Measurements from ENCODE around the gene PCCA.
"Not testable (repeated sequence)": the region's sequence is repeated elsewhere in the genome, so short reads cannot be mapped to it uniquely, and the experiment has no call there.

Gene PCCA

DNA sequence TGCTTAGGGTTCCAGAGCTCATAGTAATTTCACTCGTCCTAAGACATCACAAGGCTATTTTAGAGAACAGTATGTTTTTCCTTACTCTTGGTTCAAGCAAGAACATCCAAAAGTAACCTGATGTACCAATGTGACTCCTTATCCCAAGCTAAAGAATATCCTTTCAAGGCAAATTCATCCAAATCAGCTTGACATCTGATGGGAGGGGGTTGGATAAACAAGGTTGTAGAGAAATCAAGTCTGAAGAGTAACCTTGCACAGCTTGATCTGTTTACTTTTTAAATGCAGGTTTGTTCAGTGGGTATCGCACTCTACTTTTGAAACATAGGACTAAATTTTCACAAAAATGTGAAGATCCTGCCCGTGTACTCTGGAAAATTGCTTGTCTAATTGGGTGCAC is 298.5 kb downstream of the PCCA start:
- in situ Hi-C loops (cut with MboI; ENCODE audit: low pct_unique_long_range_greater_than_20kb, low sequenced_read_pairs, unreplicated experiment) = no loop called here
- TF ChIP-seq, protein P1, sequence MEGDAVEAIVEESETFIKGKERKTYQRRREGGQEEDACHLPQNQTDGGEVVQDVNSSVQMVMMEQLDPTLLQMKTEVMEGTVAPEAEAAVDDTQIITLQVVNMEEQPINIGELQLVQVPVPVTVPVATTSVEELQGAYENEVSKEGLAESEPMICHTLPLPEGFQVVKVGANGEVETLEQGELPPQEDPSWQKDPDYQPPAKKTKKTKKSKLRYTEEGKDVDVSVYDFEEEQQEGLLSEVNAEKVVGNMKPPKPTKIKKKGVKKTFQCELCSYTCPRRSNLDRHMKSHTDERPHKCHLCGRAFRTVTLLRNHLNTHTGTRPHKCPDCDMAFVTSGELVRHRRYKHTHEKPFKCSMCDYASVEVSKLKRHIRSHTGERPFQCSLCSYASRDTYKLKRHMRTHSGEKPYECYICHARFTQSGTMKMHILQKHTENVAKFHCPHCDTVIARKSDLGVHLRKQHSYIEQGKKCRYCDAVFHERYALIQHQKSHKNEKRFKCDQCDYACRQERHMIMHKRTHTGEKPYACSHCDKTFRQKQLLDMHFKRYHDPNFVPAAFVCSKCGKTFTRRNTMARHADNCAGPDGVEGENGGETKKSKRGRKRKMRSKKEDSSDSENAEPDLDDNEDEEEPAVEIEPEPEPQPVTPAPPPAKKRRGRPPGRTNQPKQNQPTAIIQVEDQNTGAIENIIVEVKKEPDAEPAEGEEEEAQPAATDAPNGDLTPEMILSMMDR (IDR thresholded peaks at IDR 0.05; ENCODE audit: extremely low read depth, insufficient read depth, missing control alignments) = no peak
- DNase-seq (ENCODE audit: low spot score) = no peak

DNA sequence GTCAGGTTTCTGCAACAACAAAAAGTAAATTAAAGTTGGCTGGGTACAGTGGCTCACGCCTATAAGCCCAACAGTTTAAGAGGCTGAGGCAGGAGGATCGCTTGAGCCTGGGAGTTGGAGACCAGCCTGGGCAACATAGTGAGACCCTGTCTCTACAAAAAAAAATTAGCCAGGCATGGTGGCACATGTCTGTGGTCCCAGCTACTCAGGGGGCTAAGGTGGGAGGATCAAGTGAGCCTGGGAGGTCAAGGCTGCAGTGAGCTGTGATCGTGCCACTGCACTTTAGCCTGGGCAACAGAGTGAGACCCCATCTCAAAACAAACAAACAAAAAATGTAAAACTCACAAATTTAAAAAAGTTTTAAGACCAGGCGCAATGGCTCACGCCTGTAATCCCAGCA is 299.3 kb downstream of the PCCA start:
- in situ Hi-C loops (cut with MboI; ENCODE audit: low pct_unique_long_range_greater_than_20kb, low sequenced_read_pairs, unreplicated experiment); DNase-seq (ENCODE audit: low spot score): not testable (repeated sequence)

DNA sequence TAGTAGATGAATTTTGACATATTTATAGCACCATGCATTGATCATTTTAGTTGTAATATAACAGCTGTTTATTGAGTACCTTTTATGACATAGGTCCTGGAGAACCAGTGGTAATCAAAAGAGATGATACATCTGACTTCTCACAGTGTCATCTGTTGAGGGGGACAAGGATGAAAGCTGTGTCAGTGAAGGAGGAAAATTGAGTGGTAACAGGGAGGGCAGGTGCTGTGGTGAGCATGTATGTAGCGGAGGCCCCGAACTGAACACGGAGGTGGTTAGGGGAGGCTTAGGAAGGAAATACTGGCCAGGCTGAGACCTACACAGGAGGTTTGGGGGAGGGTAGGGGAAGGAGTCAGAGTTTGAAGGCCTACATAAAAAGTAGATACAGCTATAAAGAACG is 300.0 kb downstream of the PCCA start:
- TF ChIP-seq, protein P1 (IDR thresholded peaks at IDR 0.05; ENCODE audit: extremely low read depth, insufficient read depth, missing control alignments) = no peak
- DNase-seq (ENCODE audit: low spot score) = no peak
- in situ Hi-C loops (cut with MboI; ENCODE audit: low pct_unique_long_range_greater_than_20kb, low sequenced_read_pairs, unreplicated experiment) = no loop called here

DNA sequence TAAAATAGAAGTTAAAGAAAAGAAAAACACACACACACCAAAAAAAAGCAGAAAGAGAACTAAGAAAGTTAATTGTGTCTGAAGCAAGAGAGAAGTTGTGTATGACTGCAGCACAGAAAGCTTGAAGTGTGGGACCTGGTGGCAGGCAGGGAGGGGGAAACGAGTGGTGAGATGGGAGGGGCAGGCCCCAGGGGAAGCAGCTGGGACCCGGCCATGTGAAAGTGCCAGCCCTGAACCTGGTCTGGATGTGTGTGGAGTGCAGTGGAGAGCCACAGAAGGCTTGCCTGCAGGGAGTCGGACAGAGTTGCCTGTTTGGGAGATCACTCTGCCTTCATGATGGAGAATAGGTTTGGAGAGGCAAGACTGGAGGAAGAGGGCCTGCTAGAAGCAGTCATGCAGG is 300.7 kb downstream of the PCCA start:
- no peak for DNase-seq (ENCODE audit: low spot score)
- in situ Hi-C loops (cut with MboI; ENCODE audit: low pct_unique_long_range_greater_than_20kb, low sequenced_read_pairs, unreplicated experiment) = no loop called here
- TF ChIP-seq, protein P1 (IDR thresholded peaks at IDR 0.05; ENCODE audit: extremely low read depth, insufficient read depth, missing control alignments) = no peak

DNA sequence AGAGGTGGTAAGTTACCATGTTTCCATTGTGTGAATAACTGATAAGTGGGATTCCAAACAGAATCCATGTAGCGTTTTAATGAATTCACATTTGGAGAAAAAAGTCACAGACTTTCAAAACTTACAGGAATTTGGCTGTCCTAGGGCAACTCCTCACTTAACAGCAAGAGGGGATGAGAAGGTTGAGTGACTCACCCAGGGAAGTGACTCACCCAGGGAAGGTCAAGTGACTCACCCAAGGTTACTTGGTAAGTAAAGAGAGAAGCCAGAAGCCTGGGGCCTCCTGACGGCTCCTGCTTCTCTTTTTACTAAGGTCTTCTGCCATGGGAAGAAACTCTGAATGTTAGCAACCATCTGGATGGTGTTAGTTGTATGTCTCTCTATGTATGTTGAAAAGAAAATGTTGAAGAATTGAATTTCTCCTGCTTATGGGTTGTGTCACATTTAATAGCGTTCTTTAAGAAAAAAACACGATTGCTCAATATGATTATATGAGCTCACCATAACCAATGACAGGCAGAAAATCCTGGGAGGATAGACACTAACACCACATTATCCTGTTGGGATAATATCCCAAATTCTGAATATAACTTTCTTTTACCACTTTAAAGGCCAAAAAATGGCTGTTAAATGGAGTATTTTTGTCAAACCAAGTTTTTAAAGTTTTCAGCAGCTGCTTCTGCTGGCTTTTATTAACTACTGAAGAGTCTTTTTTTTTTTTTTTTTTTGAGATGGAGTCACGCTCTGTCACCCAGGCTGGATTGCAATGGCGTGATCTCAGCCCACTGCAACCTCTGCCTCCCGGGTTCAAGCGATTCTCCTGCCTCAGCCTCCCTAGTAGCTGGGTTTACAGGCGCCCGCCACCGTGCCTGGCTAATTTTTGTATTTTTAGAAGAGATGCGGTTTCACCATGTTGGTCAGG is 304.1 kb downstream of the PCCA start:
- peak; percentile 26 for DNase-seq (ENCODE audit: low spot score)
- TF ChIP-seq, protein P1 (IDR thresholded peaks at IDR 0.05; ENCODE audit: extremely low read depth, insufficient read depth, missing control alignments) = no peak
- in situ Hi-C loops (cut with MboI; ENCODE audit: low pct_unique_long_range_greater_than_20kb, low sequenced_read_pairs, unreplicated experiment) = no loop called here

DNA sequence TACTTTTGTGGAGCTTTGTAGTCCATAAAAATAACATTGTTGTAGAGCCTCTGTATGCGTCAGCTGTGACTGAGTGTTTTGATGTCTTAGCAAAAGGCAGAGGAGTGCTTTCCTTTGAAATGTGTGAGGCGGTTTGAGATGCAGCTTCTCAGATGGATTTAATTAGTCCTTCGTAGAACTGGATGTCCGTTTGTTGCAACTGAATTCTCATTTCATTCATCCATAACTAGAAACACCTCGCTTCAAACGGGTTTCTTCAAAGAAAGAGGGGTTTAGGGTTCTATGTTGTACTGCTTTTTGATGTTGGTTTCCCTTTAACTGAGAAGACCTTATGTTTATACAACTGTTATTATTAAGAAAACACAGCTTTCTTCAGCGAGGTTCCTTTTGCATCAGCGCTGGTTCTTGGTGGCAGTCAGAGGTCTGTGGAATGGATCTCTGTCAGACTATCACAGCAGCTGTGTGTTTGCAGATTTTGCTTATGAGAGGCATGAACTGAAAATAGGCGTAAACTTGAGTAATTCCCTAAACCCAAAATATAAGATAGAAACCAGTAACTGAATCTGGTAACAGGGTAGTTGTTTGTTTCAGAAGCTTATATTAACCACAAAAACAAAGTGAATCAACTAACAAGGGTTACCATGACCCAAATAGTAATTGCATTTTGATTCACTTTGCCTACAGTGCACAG is 305.3 kb downstream of the PCCA start:
- TF ChIP-seq, protein P1 (IDR thresholded peaks at IDR 0.05; ENCODE audit: extremely low read depth, insufficient read depth, missing control alignments) = no peak
- in situ Hi-C loops (cut with MboI; ENCODE audit: low pct_unique_long_range_greater_than_20kb, low sequenced_read_pairs, unreplicated experiment) = no loop called here
- peak; percentile 60 for DNase-seq (ENCODE audit: low spot score)
